ENCODE results near the gene BCKDHA. TPM values are rescaled to one million over a fixed set of nuclear protein-coding genes. Genes with fewer than 3 reads are reported as not detected.
"Not testable (repeated sequence)": the region's sequence is repeated elsewhere in the genome, so short reads cannot be mapped to it uniquely, and the experiment has no call there.

BCKDHA gene
- total RNA-seq, 1 donor from 2014 or later = 11.7 TPM

DNA sequence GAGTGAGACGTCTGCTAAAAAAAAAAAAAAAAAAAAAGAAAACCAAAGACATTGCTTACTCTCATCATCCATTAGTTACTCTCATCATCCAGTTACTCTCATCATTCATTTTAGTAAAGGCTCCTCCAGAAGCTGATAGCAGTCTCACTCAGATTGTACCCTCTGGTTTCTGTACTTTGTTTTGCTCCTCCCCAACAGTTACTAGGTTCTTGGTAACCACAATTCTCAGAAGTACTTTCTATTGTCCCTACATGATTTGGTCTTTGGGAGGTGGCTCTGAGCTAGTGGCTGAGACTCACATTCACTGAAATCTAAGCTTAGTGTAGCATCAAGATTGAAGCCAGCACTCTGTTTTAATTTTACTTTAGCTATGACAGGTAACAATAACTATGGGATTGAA lies 59.6 kb downstream of the BCKDHA start:
- TF ChIP-seq, protein P1, sequence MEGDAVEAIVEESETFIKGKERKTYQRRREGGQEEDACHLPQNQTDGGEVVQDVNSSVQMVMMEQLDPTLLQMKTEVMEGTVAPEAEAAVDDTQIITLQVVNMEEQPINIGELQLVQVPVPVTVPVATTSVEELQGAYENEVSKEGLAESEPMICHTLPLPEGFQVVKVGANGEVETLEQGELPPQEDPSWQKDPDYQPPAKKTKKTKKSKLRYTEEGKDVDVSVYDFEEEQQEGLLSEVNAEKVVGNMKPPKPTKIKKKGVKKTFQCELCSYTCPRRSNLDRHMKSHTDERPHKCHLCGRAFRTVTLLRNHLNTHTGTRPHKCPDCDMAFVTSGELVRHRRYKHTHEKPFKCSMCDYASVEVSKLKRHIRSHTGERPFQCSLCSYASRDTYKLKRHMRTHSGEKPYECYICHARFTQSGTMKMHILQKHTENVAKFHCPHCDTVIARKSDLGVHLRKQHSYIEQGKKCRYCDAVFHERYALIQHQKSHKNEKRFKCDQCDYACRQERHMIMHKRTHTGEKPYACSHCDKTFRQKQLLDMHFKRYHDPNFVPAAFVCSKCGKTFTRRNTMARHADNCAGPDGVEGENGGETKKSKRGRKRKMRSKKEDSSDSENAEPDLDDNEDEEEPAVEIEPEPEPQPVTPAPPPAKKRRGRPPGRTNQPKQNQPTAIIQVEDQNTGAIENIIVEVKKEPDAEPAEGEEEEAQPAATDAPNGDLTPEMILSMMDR (conservative IDR thresholded peaks at IDR 0.05) = no peak
- Mint-ChIP-seq H3K4me3 (no peak overlapping the region), H3K4me1 (ENCODE audit: unreplicated experiment) (no peaks in the 10 kb centered on the region), H3K27ac (no peak overlapping the region), H3K27me3 (peaks cover 33% of the 10 kb centered on the region), H3K9me3 (peaks cover 3% of the 10 kb centered on the region), H3K36me3 (no peaks in the 10 kb centered on the region)
- DNase-seq (ENCODE audit: extremely low spot score, unreplicated experiment) = no peak

DNA sequence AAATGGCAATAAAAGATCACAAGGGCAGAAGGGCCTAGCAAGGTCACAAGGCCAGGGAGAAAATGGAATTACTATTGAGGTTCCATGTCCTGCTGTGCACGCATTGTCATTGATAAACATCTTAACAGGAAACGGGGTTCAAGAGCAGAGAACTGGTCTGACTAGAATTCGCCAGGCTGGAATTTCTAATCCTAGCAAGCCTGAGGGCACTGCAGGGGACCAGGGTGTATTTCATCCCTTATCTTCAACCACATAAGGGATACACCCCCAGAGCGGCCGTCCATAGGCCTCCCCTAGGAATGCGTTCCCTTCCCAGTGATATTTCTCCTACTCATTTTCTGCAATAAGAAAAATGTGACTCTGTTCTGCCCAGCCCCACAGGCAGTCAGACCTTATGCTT lies 64.9 kb downstream of the BCKDHA start:
- Mint-ChIP-seq H3K27ac (no peak overlapping the region), H3K4me3 (no peak overlapping the region), H3K9me3 (peaks cover 4% of the 10 kb centered on the region), H3K36me3 (no peaks in the 10 kb centered on the region), H3K27me3 (peaks cover 34% of the 10 kb centered on the region), H3K4me1 (ENCODE audit: unreplicated experiment) (no peaks in the 10 kb centered on the region)
- DNase-seq (ENCODE audit: extremely low spot score, unreplicated experiment) = no peak
- TF ChIP-seq, protein P1 (conservative IDR thresholded peaks at IDR 0.05) = no peak

DNA sequence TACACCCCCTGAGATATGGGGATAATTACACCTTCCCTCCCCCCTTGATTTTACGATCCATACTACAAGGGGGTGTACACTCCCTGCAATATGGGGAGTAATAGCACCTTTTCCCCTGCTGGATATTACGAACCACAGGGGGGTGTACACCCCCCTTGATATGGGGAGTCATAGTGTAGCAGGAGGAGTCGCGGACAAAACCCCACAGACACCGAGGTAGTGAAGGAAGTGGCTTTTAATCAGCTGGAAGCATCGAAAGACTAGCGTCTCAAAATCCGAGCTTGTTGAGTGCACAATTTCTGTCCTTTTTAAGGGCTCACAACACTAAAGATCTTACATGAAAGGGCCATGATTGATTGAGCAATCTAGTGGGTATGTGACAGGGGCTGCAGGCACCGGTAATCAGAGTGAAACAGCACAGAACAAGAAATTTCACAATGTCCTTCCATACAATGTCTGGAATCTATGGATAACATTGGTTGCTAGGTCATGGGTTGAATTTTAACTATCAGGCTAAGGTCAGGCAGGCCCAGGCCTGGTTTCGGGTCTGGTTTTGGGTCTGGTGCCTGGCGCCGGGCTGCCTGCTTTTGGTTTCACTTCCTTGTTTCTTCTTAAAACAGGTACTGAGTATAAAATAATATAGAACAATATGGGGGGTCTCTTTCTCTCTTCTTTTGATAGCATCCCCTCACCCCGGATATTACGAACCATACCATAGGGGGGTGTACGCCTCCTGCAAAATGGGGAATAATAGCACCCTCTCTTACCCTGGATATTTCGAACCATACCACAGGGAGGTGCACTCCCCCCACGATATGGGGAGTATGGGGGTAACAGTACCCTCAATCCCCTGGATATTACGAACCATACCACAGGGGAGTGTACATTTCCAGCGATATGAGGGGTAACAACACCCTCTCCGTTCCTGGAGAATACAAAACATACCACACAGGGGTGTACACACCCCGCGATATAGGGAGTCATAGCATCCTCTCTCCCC lies 65.9 kb downstream of the BCKDHA start:
- H3K9me3 Mint-ChIP-seq; DNase-seq (ENCODE audit: extremely low spot score, unreplicated experiment); H3K36me3 Mint-ChIP-seq; H3K27ac Mint-ChIP-seq; H3K4me1 Mint-ChIP-seq (ENCODE audit: unreplicated experiment); H3K4me3 Mint-ChIP-seq: not testable (repeated sequence)
- peaks cover 31% of the 10 kb centered on the region for H3K27me3 Mint-ChIP-seq

Other genes with a start within 250 kb of the BCKDHA start
- gene CYP2S1, start 204.6 kb upstream of the BCKDHA start, total RNA-seq (ENCODE audit: low replicate concordance) = 33.1 and 121 TPM in 2 replicates
- 8.8 and 20.9 TPM in 2 replicates for gene AXL, start 178.6 kb upstream of the BCKDHA start, total RNA-seq (ENCODE audit: low replicate concordance)
- gene HNRNPUL1, start 133.4 kb upstream of the BCKDHA start, total RNA-seq (ENCODE audit: low replicate concordance) = 189 and 244 TPM in 2 replicates
- 26.7 and 42.6 TPM in 2 replicates for gene CCDC97, start 87.6 kb upstream of the BCKDHA start, total RNA-seq (ENCODE audit: low replicate concordance)
- 2.3 and 3.4 TPM in 2 replicates for gene TGFB1, start 43.9 kb upstream of the BCKDHA start, total RNA-seq (ENCODE audit: low replicate concordance)
- gene B9D2, start 33.7 kb upstream of the BCKDHA start, total RNA-seq (ENCODE audit: low replicate concordance) = 4.8 and 8.8 TPM in 2 replicates
- 2.0 and 8.1 TPM in 2 replicates for gene TMEM91, start 21.3 kb upstream of the BCKDHA start, total RNA-seq (ENCODE audit: low replicate concordance)
- 11.4 and 20.2 TPM in 2 replicates for gene EXOSC5, start 459 bp upstream of the BCKDHA start, total RNA-seq (ENCODE audit: low replicate concordance)
- 9.3 and 13.0 TPM in 2 replicates for gene B3GNT8, start 29.6 kb downstream of the BCKDHA start, total RNA-seq (ENCODE audit: low replicate concordance)
- gene DMAC2, start 42.1 kb downstream of the BCKDHA start, total RNA-seq (ENCODE audit: low replicate concordance) = 43.8 and 57.4 TPM in 2 replicates
- gene ERICH4, start 45.3 kb downstream of the BCKDHA start, total RNA-seq (ENCODE audit: low replicate concordance) = 0.56 and 0.81 TPM in 2 replicates
- gene CEACAM21, start 178.3 kb downstream of the BCKDHA start, total RNA-seq (ENCODE audit: low replicate concordance) = not detected in 2 replicates
- not detected in 2 replicates for gene CEACAM4, start 229.3 kb downstream of the BCKDHA start, total RNA-seq (ENCODE audit: low replicate concordance)